HG02852 (cell line): Measurements from ENCODE around the gene MCTS1.
"Not testable (repeated sequence)": the region's sequence is repeated elsewhere in the genome, so short reads cannot be mapped to it uniquely, and the experiment has no call there.

ENCODE experiments used
- ATAC-seq: cut with Tn5 transposase; IDR thresholded peaks from one replicate; pipeline ENCODE4 v1.9.1; 2021; ENCODE audit warnings: mild to moderate bottlenecking, moderate library complexity; ENCODE audit not compliant: unreplicated experiment

MCTS1 gene

GRCh38 chrX:120603707-120604360, at the start of gene MCTS1:
MCTS1 (plus strand) TSS chrX:120604101; CDS start chrX:120604237, 136 bp downstream.
- ATAC-seq: peak; percentile 91

- ATAC-seq: no peak
Measured at GRCh38 chrX:120556251-120556650, 47.6 kb upstream of the MCTS1 start.

GRCh38 chrX:120559804-120560203, 44.1 kb upstream of the MCTS1 start:
- ATAC-seq: no peak

GRCh38 chrX:120560405-120560841, 43.5 kb upstream of the MCTS1 start:
- peak; percentile 32 for ATAC-seq

GRCh38 chrX:120560842-120561633, 42.9 kb upstream of the MCTS1 start, which contains the start of gene CUL4B:
CUL4B (minus strand) TSS chrX:120560962; CDS start chrX:120560638, 324 bp downstream.
- ATAC-seq: peak; percentile 85

- ATAC-seq: no peak
Measured at GRCh38 chrX:120561634-120562568, 42.0 kb upstream of the MCTS1 start.

GRCh38 chrX:120562569-120562926, 41.4 kb upstream of the MCTS1 start:
- ATAC-seq: no peak

GRCh38 chrX:120564925-120565324, 39.0 kb upstream of the MCTS1 start:
- ATAC-seq: no peak

GRCh38 chrX:120566817-120567216, 37.1 kb upstream of the MCTS1 start:
- no peak for ATAC-seq

GRCh38 chrX:120568035-120568434, 35.9 kb upstream of the MCTS1 start:
- ATAC-seq: no peak

- ATAC-seq: no peak
Measured at GRCh38 chrX:120568609-120569008, 35.3 kb upstream of the MCTS1 start.

- no peak for ATAC-seq
Measured at GRCh38 chrX:120570011-120570600, 33.8 kb upstream of the MCTS1 start.

- ATAC-seq: not testable (repeated sequence)
Measured at GRCh38 chrX:120573806-120574205, 30.1 kb upstream of the MCTS1 start.

- ATAC-seq: no peak
Measured at GRCh38 chrX:120575379-120576114, 28.4 kb upstream of the MCTS1 start.

- no peak for ATAC-seq
Measured at GRCh38 chrX:120585702-120586101, 18.2 kb upstream of the MCTS1 start.

- peak; percentile 54 for ATAC-seq
Measured at GRCh38 chrX:120604361-120604782, 471 bp downstream of the MCTS1 start.

GRCh38 chrX:120612086-120612485, 8.2 kb downstream of the MCTS1 start:
- ATAC-seq: no peak

- no peak for ATAC-seq
Measured at GRCh38 chrX:120614816-120615215, 10.9 kb downstream of the MCTS1 start.

GRCh38 chrX:120617996-120618630, 14.2 kb downstream of the MCTS1 start:
- ATAC-seq: peak; percentile 63
